H1 (cell line): ENCODE measurements around the gene IDH2.

ENCODE experiments used
- CREB1 ChIP-seq: IDR thresholded peaks from 2 replicates; pipeline ENCODE4 v1.6.1; 2012; ENCODE audit warnings: inconsistent platforms
- EZH2 ChIP-seq: fragments of 200-600 bp; sonication (generic); IDR thresholded peaks from 2 replicates; pipeline ENCODE4 v1.7.1; 2012; ENCODE audit warnings: low read depth, mild to moderate bottlenecking, moderate library complexity, low read length, inconsistent platforms; ENCODE audit not compliant: severe bottlenecking

DNA sequence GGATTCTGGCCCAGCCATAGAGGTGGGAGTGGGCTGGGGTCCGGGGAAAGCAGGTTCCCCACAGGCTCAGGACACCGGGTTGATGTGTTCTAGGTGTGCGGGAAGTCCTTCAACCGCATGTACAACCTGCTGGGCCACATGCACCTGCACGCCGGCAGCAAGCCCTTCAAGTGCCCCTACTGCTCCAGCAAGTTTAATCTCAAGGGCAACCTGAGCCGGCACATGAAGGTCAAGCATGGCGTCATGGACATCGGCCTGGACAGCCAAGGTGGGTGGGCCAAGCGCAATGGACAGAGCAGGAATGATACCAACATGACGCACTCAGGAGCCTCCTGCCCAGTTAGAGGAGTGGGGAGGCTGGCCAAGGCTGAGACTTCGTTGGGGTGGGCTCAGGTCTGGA is 28.2 kb downstream of the IDH2 start:
- TF ChIP-seq EZH2 (no peak), CREB1 (no peak)
